Gastroesophageal sphincter (tissue), 4 donors: ENCODE measurements around the gene MRTO4. TPM values are rescaled to one million over a fixed set of nuclear protein-coding genes. Genes with fewer than 3 reads are reported as not detected.

Source experiments
- ATAC-seq: fragments of 150-250 bp; one replicate; pipeline ENCODE4 v1.9.1; 2016; ENCODE audit warnings: mild to moderate bottlenecking, moderate library complexity
- H3K27ac ChIP-seq, 4 donors: fragments of 200-600 bp; sonication (generic) in 3 of 4; 1 replicate in 3 of 4; 2 replicates in 1 of 4; pipeline ENCODE4 v1.5.1; 2016 to 2019
- H3K27me3 ChIP-seq: fragments of 200-600 bp; sonication (generic); one replicate; pipeline ENCODE4 v1.5.1; 2019
- H3K36me3 ChIP-seq, 2 donors: fragments of 200-600 bp; sonication (generic); one replicate each; pipeline ENCODE4 v1.5.1; 2019; ENCODE audit warnings: control low read depth in 1 of 2
- H3K4me1 ChIP-seq, 3 donors: fragments of 200-600 bp; sonication (generic); 1 replicate in 2 of 3; 2 replicates in 1 of 3; pipeline ENCODE4 v1.5.1; 2016 to 2019; ENCODE audit warnings: control low read depth in 2 of 3
- H3K4me3 ChIP-seq, 2 donors: fragments of 200-600 bp; sonication (generic); one replicate each; pipeline ENCODE4 v1.5.1; 2019; ENCODE audit warnings: mild to moderate bottlenecking in 1 of 2, moderate library complexity in 1 of 2
- H3K9me3 ChIP-seq, 3 donors: fragments of 200-600 bp; sonication (generic); one replicate each; pipeline ENCODE4 v1.5.1; 2017 to 2019; ENCODE audit warnings: control low read depth in 2 of 3
- CTCF ChIP-seq, 4 experiments: fragments of 200-600 bp in 2 of 4; fragments of 450-650 bp in 2 of 4; sonication (generic) in 1 of 4; IDR thresholded peaks; one replicate each; pipeline ENCODE4 v1.5.1; 2017 to 2019; ENCODE audit warnings: antibody characterized with exemption in 4 of 4, mild to moderate bottlenecking in 2 of 4, moderate library complexity in 2 of 4
- EP300 ChIP-seq: sonication (generic); formaldehyde crosslinking; IDR thresholded peaks from one replicate; pipeline ENCODE4 v1.6.1; 2017; ENCODE audit warnings: antibody characterized with exemption, mild to moderate bottlenecking
- POLR2A ChIP-seq, 2 donors: fragments of 450-650 bp; IDR thresholded peaks; one replicate each; pipeline ENCODE4 v1.6.1; 2017; ENCODE audit warnings: antibody characterized with exemption in 2 of 2, mild to moderate bottlenecking in 2 of 2, moderate library complexity in 1 of 2
- POLR2AphosphoS5 ChIP-seq: sonication (generic); formaldehyde crosslinking; IDR thresholded peaks from one replicate; pipeline ENCODE4 v1.6.1; 2017; ENCODE audit warnings: antibody characterized with exemption
- WGBS, 2 donors: methylation state at CpG; one replicate each; pipeline ENCODE4 v1.1.5; 2018; ENCODE audit warnings: low coverage in 1 of 2; 5-methylcytosine and 5-hydroxymethylcytosine counted together
- total RNA-seq, 4 donors: library from RNA; depleted of rRNA; stranded (reverse); fragments of >200 nt; gene quantifications; one replicate each; pipeline ENCODE4 v1.1.0, GENCODE V29; 2016

Gene MRTO4
- total RNA-seq, 4 donors from 2014 or later: 12.5 to 28.5 (median 19.7) TPM

- TF ChIP-seq EP300 (no peak), POLR2AphosphoS5 (no peak), CTCF (IDR thresholded peaks at IDR 0.05) (no peak), POLR2A (IDR thresholded peaks at IDR 0.05) (no peak)
- no peak overlapping the region for H3K4me3 ChIP-seq
- ATAC-seq: no peak
- H3K9me3 ChIP-seq: no peaks in the 10 kb centered on the region
- H3K4me1 ChIP-seq: peaks cover 0 to 11% (median 3%) of the 10 kb centered on the region in 3 donors
- H3K27ac ChIP-seq: no peak overlapping the region
- WGBS, 2 donors: 82 to 100% methylated on average over 1 to 2 of the region's 11 CpGs
- H3K27me3 ChIP-seq: no peaks in the 10 kb centered on the region
- peaks cover 0 to 73% of the 10 kb centered on the region in 2 donors for H3K36me3 ChIP-seq
These were observed 54.3 kb downstream of the MRTO4 start for GRCh38 chr1:19305880-19306279.

- TF ChIP-seq EP300 (no peak), POLR2A (IDR thresholded peaks at IDR 0.05) (no peak), POLR2AphosphoS5 (no peak), CTCF (IDR thresholded peaks at IDR 0.05) (no peak)
- Histone ChIP-seq H3K4me3 (no peak overlapping the region), H3K27me3 (no peaks in the 10 kb centered on the region), H3K36me3 (peaks cover 0 to 69% of the 10 kb centered on the region in 2 donors), H3K4me1 (peaks cover 0 to 21% (median 8%) of the 10 kb centered on the region in 3 donors), H3K9me3 (no peaks in the 10 kb centered on the region), H3K27ac (no peak overlapping the region)
- no peak for ATAC-seq
- no CpG with 5 or more reads among the region's 6 CpGs for WGBS, 2 donors
These were observed 55.3 kb downstream of the MRTO4 start for GRCh38 chr1:19306941-19307340.

- H3K27ac ChIP-seq: no peak overlapping the region
- ATAC-seq: no peak
- peaks cover 0 to 27% (median 11%) of the 10 kb centered on the region in 3 donors for H3K4me1 ChIP-seq
- H3K27me3 ChIP-seq: no peaks in the 10 kb centered on the region
- no CpG with 5 or more reads among the region's 10 CpGs for WGBS, 2 donors
- H3K4me3 ChIP-seq: no peak overlapping the region
- H3K36me3 ChIP-seq: peaks cover 0 to 59% of the 10 kb centered on the region in 2 donors
- no peaks in the 10 kb centered on the region for H3K9me3 ChIP-seq
- TF ChIP-seq EP300 (no peak), POLR2AphosphoS5 (no peak), CTCF (IDR thresholded peaks at IDR 0.05) (no peak), POLR2A (IDR thresholded peaks at IDR 0.05) (no peak)
These were observed 56.3 kb downstream of the MRTO4 start for GRCh38 chr1:19307794-19308508.

- H3K9me3 ChIP-seq: no peaks in the 10 kb centered on the region
- H3K27ac ChIP-seq: no peak overlapping the region
- WGBS, 2 donors: 73 to 100% methylated on average over 1 to 2 of the region's 3 CpGs
- peaks cover 0 to 54% of the 10 kb centered on the region in 2 donors for H3K36me3 ChIP-seq
- H3K4me1 ChIP-seq: peaks cover 0 to 33% (median 14%) of the 10 kb centered on the region in 3 donors
- H3K27me3 ChIP-seq: no peaks in the 10 kb centered on the region
- H3K4me3 ChIP-seq: no peak overlapping the region
- no peak for TF ChIP-seq EP300
- TF ChIP-seq POLR2A (IDR thresholded peaks at IDR 0.05): no peak
- TF ChIP-seq POLR2AphosphoS5: no peak
- TF ChIP-seq CTCF (IDR thresholded peaks at IDR 0.05): no peak
- no peak for ATAC-seq
These were observed 56.9 kb downstream of the MRTO4 start for GRCh38 chr1:19308509-19308907.
